Stomach (tissue), 4 donors: ENCODE measurements around the gene DCDC2C.

ENCODE experiments used
- CTCF ChIP-seq, 7 experiments: fragments of 450-650 bp in 4 of 7; fragments of 200-600 bp in 3 of 7; sonication (generic) in 3 of 7; IDR thresholded peaks; one replicate each; pipeline ENCODE4 v1.5.1; 2016 to 2019; ENCODE audit warnings: antibody characterized with exemption in 7 of 7, control low read depth in 2 of 7, mild to moderate bottlenecking in 1 of 7
- EP300 ChIP-seq: sonication (generic); formaldehyde crosslinking; IDR thresholded peaks from one replicate; pipeline ENCODE4 v1.6.1; 2017; ENCODE audit warnings: antibody characterized with exemption

- TF ChIP-seq CTCF (IDR thresholded peaks at IDR 0.05) (no peak), EP300 (no peak)
These were observed 44.5 kb downstream of the DCDC2C start for GRCh38 chr2:3747826-3748225.
